Mucosa of gallbladder (tissue), 1 donor: ENCODE measurements around the gene FBRS. TPM values are rescaled to one million over a fixed set of nuclear protein-coding genes. Genes with fewer than 3 reads are reported as not detected.
"Not testable (repeated sequence)": the region's sequence is repeated elsewhere in the genome, so short reads cannot be mapped to it uniquely, and the experiment has no call there.

Experiments used
- DNase-seq: peaks from one replicate; pipeline ENCODE4 v3.0.0-alpha.2; 2020; ENCODE audit warnings: low spot score
- total RNA-seq: library from RNA; stranded (reverse); gene quantifications from one replicate; pipeline ENCODE4 v1.2.1, GENCODE V29; 2021
- donor health status: DM: no; HTN: no; CAD: no.

Gene FBRS
- 84.9 TPM for total RNA-seq

- peak; percentile 100 for DNase-seq
Measured at GRCh38 chr16:30657866-30658730, at the start of gene FBRS. Gene FBRS (plus strand): TSS chr16:30658431. CDS start chr16:30659519, 1,088 bp downstream.

- DNase-seq = no peak
Measured at GRCh38 chr16:30609002-30609925, 49.0 kb upstream of the FBRS start.

GRCh38 chr16:30609926-30610839, 48.0 kb upstream of the FBRS start, which contains the start of gene ZNF689:
Gene ZNF689 (minus strand): TSS chr16:30610389. CDS start chr16:30610041, 348 bp downstream.
- peak; percentile 98 for DNase-seq

- DNase-seq = no peak
Measured at GRCh38 chr16:30615358-30616091, 42.7 kb upstream of the FBRS start.

- DNase-seq = no peak
Measured at GRCh38 chr16:30619202-30619601, 39.0 kb upstream of the FBRS start.

- no peak for DNase-seq
Measured at GRCh38 chr16:30619638-30620037, 38.6 kb upstream of the FBRS start.

- no peak for DNase-seq
Measured at GRCh38 chr16:30620169-30620568, 38.1 kb upstream of the FBRS start.

- no peak for DNase-seq
Measured at GRCh38 chr16:30621765-30622164, 36.5 kb upstream of the FBRS start.

GRCh38 chr16:30622455-30623032, 35.7 kb upstream of the FBRS start:
- no peak for DNase-seq

- no peak for DNase-seq
Measured at GRCh38 chr16:30623536-30624283, 34.5 kb upstream of the FBRS start.

- DNase-seq = no peak
Measured at GRCh38 chr16:30626236-30626635, 32.0 kb upstream of the FBRS start.

- DNase-seq = peak; percentile 88
Measured at GRCh38 chr16:30628628-30629540, 29.3 kb upstream of the FBRS start.

GRCh38 chr16:30632454-30632853, 25.8 kb upstream of the FBRS start:
- not testable (repeated sequence) for DNase-seq

GRCh38 chr16:30633526-30633925, 24.7 kb upstream of the FBRS start:
- DNase-seq = no peak

- no peak for DNase-seq
Measured at GRCh38 chr16:30636599-30636998, 21.6 kb upstream of the FBRS start.

GRCh38 chr16:30637139-30637538, 21.1 kb upstream of the FBRS start:
- DNase-seq = not testable (repeated sequence)

GRCh38 chr16:30637944-30638343, 20.3 kb upstream of the FBRS start:
- DNase-seq = no peak

GRCh38 chr16:30641378-30641982, 16.8 kb upstream of the FBRS start:
- no peak for DNase-seq
